NCI-H510A treated with DMSO at 0.1 percent for 48 hours (cell line): ENCODE measurements around the gene PSMD5.
"Not testable (repeated sequence)": the region's sequence is repeated elsewhere in the genome, so short reads cannot be mapped to it uniquely, and the experiment has no call there.

ENCODE experiments used
- DNase-seq: peaks from one replicate; lab custom pipeline; 2025; lab: John Stamatoyannopoulos, UW

The PSMD5 gene

DNA sequence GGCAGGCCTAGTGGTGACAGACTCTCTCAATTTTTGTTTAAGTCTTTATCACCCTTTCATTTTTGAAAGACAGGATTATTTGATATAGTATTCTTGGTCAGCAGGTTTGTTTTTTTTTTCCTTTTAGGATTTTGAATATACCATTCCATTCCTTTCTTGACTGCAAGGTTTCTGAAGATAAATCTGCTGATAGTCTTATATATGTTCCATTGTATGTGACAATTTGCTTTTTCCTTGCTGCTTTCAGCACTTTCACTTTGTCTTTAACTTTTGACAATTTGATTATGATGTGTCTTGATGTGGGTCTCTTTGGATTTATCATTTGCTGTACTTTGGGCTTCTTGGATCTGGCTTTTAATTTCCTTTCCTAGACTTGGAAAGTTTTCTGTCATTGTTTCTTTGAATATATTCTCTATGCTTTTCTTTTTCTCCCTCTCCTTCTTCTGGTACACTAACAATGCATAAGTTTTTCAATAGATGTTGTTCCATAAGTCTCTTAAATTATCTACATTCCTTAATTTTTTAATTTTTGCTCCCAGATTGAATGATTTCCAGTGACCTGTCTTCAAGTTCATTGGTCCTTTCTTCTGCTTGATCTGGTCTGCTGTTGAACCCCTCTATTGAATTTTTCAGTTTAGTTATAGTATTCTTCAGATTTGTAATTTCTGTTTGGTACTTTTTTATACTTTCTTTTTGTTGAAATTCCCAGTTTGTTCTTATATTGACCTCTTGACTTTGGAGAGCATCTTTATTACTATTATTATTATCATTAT lies 34.9 kb downstream of the PSMD5 start:
- no peak for DNase-seq

DNA sequence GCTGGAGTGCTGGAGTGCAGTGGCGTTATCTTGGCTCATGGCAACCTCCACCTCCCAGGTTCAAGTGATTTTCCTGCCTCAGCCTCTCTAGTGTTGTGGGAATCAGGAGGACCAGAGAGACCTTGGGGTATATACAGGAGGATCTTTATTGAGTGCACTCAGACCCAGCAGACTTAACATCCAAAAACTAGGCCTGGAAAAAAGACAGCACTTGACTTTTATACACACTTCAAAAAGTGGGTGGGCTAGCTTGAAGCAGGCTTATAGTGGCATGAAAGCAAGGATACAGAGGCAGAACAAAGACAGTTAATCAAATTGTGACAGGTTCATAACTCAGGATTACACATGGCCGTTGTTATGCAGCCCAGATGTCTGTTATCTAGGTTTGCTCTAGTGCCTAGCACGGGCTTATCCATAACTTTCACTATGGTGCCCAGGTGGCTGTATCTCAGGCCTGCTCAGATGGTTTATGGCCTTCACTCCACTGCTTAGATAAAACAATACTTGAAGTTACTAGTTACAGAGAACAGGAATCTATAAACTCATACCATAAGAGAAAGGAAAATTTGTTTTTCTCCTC lies 37.8 kb downstream of the PSMD5 start:
- DNase-seq, result not testable (repeated sequence)

DNA sequence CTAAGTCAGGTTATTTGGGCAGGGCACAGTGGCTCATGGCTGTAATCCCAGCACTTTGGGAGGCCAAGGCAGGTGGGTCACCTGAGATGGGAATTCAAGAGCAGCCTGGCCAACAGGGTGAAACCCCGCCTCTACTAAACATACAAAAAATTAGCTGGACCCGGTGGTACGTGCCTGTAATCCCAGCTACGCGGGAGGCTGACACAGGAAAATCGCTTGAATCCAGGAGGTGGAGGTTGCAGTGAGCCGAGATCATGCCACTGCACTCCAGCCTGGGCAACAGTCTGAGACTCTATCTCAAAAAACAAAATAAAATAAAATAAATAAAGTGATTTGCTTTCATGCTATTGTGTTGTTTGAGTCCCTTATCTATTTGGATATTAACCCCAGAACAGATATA lies 41.3 kb downstream of the PSMD5 start:
- DNase-seq, result no peak

- DNase-seq, result peak; percentile 80
Observed at GRCh38 chr9:120792898-120793765, 49.6 kb downstream of the PSMD5 start, which contains the start of gene FBXW2. Gene FBXW2 (minus strand): TSS chr9:120793416. CDS start chr9:120788258, 5,158 bp downstream.

- DNase-seq, result no peak
Observed at GRCh38 chr9:120791161-120791560, 51.6 kb downstream of the PSMD5 start.

DNA sequence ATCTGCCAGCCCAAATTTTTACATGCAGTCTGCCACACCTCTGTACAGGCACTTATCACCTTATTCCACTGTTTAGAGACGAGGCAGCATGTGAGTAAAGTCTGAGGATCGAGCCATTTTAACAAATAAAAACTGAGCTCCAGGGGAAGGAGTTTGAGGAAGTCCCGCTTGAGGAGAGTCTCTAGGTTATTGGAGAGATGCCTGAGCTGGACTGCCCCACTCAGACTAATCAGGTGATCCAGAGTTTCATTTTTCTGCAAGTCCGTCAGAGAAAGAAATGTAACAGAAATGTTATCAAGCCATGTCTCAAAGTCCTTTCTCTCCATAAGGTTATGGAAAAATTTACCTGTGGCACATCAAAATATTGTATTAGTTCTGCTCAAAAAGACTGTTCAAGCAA lies 54.8 kb downstream of the PSMD5 start:
- no peak for DNase-seq

GRCh38 chr9:120783602-120784047 lies 59.1 kb downstream of the PSMD5 start:
- no peak for DNase-seq

GRCh38 chr9:120781236-120781635 lies 61.5 kb downstream of the PSMD5 start:
- no peak for DNase-seq

DNA sequence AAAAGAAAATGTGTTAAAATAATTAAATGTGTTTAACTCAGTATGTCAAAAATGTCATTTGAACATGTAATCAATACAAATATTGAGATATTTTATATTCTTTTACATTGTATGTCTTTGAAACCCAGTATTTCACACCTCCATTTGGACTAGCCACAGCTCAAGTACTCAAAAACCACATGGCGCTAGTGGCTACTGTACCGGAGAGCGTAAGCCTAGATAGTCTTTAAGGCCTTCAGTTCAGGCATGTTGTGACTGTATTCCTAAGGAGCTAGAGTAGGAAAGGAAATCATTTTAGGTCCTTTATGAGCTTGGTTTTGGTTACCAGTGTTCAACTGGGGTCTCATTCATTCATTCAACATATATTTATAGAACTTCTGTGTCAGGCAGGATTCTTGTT lies 62.4 kb downstream of the PSMD5 start:
- DNase-seq, result no peak

DNA sequence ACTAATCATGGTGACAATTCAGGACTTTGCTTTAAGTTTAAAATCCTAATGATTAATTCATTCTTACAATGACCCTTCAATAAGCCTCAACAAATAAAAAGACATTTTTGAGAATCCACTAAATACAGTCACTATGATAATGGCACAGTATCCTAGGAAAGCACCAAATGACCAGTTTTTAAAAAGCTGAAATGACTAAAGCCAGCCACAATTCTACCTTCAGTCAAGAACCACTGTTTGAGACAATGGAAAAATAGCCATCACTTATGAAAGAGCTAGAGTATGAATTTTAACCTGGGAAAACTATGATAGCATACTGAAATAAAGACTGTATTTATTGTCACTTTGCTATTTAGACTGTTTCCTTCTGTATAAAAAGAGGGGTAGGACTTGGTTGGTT lies 63.5 kb downstream of the PSMD5 start:
- no peak for DNase-seq

GRCh38 chr9:120778758-120779157 lies 64.0 kb downstream of the PSMD5 start:
- no peak for DNase-seq

GRCh38 chr9:120777229-120777628 lies 65.5 kb downstream of the PSMD5 start:
- no peak for DNase-seq

- no peak for DNase-seq
Observed at GRCh38 chr9:120776788-120777187, 65.9 kb downstream of the PSMD5 start.

DNA sequence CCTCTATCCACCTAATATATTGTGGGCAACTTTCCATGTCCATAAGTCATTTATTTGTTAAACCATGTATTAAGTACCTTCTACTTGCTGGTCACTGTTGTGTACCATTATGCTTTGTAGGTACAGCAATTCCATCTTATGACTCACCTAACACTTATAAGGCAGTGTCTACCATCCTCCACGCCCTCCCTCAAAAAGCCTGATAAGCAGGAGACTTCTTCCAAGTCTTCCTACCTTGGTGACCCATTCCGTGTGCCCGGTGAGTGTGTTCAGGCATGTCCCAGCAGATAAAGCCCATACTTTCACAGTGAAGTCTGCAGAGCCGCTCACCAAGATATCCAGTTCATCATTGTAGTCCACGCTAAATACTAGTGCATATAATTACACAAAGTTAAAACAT lies 66.9 kb downstream of the PSMD5 start:
- DNase-seq, result no peak

DNA sequence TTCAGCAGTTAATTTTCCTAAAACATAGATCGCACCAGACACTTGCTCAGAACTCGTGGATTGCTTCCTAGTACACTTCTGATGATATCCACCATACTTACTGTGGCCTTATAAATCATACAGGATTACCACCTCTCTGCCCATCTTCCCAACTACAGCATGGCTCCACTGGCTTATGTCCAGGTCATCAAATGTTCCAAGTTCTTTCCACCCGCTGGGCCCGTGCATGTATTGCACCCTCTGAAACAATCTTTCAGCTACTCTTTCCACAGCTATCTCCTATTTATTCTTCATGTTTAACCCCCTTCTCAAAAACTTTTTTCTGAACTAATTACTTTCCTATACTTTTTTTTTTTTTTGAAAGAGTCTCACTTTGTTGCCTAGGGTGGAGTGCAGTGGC lies 68.0 kb downstream of the PSMD5 start:
- no peak for DNase-seq

GRCh38 chr9:120773256-120773655 lies 69.5 kb downstream of the PSMD5 start:
- no peak for DNase-seq

DNA sequence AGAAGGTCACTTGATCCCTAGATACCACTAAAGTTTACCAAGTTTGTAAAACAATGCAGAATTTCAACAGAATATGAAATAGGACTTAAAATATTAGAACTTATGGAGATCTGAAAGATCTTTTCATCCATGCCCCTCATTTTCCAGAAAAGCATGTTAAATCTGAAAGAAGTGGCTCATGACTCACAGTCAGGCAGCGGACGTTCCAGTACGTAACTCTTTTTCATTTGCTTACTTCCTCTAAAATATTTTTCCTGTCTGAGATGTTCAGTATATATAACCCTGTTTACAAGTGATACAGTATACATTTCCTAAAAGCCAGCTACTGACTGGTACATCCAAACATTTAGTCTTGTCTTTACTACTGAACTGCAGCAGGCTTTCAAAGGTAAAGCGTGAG lies 71.8 kb downstream of the PSMD5 start:
- DNase-seq, result no peak

DNA sequence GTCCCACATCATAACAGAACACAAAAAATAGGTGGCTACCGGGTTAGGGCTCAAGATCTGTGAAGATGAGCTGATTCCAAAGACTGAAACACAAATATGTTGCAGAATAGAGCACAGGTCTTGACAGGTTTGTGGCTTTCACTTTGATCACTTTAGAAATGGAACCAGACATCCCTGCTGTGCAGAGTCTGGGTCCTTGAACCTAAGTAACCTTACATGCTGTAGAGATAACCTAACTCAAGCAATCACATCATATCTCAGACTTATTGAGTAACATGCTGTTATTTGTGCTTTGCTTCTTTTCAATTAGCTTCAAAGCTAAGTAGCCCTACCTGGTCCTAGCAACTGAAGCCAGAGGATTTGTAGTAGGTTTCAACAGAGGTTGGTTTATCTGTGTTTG lies 73.8 kb downstream of the PSMD5 start:
- no peak for DNase-seq

GRCh38 chr9:120768247-120768646 lies 74.5 kb downstream of the PSMD5 start:
- no peak for DNase-seq

DNA sequence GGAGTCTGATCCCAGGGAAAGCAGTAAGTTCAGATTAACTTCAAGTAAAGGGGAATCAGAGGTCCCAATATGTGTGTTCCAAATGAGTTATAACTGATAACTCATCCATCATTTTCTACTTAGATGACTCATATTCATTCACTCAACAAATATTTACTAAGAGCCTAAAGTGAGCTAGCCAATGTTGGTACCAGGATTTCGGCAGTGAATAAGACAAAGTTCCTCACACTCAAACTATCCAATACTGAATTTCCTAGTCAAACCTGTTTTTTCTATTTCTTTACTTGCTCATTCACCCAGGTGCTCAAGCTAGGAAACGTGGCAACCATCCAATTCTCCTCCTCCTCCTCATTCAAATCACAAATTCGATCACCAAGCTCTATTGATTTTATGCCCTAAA lies 75.3 kb downstream of the PSMD5 start:
- DNase-seq, result no peak
